ENCODE measurements around the gene PNMA3.
"Not testable (repeated sequence)": the region's sequence is repeated elsewhere in the genome, so short reads cannot be mapped to it uniquely, and the experiment has no call there.

PNMA3 gene

DNA sequence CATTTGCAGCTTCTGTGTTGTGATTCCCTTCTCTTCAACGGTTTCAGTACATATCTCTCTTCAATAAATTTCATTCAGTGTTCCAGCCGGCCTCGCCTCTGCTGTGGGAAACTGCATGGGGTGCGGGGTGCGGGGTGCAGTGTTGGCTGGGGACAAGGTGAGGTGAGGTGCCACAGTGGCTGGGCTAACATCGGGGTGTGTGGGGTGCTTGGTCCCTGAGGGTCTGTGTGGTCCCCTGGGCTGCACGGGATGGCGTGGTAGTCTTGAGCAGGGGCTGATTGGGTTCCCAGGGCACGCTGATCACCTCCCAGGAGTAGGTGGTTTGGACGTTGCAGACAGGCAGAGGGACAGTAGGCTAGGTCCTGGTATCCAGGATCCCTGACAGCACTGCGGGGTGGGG is 18.7 kb downstream of the PNMA3 start:
- DNase-seq: no peak

DNA sequence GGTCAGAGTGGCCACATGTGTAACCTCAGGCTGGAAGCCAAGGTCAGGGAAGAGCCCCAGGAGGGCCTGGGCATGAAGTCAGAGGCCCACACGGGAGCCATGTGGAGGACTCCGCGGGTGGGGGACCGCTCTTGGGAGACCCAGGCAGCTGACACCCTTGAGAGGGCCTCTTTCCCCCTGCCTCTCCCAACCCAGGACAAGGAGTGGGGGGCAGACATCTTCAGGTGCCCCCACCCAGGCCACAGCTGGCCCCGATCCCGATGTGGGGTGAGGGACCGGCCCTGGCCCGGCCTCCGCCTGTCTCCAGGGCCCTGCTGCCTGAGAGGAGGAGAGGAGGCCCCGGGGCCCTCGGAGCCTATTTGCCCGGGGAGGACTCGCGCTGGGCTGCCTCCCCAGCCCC is 19.1 kb downstream of the PNMA3 start:
- DNase-seq: no peak

DNA sequence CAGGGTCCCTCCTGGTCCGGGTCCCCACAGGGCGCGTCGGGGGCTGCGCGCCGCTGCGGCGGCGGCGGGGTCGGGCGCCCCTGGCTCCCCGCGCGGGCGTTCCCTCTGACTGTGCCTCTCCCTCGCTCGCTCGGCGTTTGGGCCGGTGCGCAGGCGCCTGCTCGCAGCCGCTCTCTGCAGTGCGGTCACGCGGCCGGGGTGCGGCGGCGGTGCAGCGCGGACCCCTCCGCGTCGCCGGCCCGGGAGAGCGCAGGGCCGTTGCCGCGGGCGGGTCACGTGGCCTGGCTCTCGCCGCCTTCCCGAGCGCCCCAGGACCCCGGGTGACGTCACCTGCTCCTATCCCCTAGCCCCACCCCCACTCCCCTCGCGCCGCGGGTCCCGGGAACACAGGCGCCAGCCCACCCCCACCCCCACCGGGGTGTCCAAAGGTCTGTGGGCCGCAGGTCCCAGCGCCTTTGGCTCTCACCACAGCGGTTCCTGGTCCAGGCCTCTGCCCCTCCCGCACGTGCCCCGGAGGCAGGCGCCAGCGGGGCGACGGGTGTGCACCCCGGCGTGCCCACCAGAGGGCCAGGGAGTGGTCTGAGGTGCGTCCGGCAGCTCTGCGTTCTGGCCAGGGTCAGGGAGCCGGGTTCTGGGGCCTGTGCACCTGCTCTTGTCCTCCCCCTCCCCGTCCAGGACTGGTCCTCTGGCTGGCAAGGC is 21.3 kb downstream of the PNMA3 start:
- not testable (repeated sequence) for DNase-seq

DNA sequence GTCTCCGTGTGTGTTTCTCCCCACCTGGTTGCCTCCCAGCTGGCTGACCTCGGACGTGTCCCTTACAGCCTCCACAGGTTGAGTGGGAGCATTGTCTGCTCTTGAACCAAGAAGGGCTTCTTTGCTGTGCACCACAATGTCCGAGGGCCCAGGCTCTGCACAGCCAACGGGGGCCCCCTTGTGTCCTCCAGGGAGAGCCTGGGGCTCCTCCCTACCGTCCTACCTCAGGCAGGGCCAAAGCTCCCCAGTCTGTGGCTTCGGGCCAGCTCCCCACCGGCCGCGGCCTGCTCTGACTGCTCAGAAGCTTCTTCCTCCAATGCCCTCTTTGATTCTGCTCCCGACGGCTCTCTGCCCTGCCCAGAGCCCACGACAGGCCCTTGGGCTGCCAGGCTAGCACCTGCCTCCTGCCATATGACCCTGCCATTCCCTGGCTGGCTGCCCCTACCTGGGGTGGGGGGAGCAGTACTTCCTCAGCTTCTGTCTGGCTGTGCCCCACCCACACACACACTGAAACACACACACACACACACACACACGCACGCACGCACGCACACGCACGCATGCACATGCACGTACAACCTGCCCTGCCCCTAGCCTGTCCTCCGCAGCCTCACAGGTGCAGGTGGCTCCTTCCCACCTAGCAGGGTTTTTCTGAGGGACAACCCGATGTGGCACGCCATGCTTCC is 27.1 kb downstream of the PNMA3 start:
- DNase-seq: not testable (repeated sequence)

DNA sequence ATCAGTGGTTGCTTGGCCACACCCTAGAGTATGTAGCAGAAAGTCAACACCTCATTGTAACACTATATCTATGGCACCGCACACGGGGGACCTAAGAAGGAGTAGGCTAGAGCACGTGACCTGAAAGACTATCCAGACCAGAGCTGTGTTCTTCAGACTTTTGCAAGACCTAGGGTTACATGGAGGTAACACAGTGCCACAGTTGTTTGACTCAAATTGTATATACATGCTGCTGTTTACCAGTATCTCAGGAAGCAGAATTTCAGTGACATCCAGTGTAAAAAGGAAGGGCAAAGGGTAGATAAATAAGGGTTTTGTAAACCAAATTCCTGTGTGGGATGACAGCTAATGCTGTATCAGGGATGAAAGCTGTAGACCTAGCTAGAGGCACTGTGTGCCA is 46.1 kb downstream of the PNMA3 start:
- DNase-seq: no peak

DNA sequence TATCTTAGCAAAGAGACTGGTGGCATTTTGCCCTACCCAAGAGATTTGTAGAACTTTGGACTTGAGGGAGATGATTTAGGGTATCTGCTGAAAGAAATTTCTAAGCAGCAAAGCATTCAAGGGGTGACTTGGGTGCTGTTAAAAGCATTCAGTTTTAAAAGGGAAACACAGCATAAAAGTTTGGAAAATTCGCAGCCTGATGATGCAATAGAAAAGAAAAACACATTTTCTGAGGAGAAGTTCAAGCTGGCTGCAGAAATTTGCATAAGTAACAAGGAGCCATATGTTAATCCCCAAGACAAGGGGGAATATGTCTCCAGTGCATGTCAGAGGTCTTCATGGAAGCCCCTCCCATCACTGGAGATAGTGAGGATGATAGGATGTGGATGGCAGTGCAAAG is 48.7 kb downstream of the PNMA3 start:
- not testable (repeated sequence) for DNase-seq

DNA sequence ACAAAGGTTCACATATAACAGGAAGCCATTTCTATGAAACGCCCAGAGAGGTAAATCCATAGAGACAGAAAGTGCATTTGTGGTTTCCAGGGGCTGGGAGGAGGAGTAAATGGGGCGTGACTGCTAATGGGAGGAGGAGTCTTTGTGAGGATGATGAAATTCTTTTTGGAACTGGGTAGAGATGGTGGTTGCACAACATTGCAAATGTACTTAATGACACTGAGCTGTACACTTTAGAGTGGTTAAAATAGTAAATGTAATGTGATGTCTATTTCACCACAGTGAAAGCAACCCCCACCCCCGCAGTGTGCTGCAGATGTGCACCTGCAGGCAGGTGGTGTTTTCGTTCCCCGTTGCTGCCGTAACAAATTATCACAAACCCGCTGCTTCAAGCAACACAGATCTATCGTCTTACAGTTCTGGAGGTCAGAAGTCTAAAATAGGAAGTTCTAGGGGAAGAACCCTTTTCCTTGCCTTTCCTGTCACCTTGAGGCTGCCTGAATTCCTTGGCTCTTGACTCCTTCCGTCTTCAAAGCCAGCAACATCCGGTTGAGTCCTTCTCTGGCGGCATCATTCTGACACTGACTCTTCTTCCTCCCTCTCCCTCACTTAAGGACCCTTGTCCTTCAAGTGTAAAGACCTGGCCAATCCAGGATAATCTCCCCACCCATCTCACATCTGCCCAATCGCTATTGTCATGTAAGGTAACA is 50.0 kb downstream of the PNMA3 start:
- not testable (repeated sequence) for DNase-seq
